PFSK-1 (cell line): Measurements from ENCODE around the gene TBC1D22B.
A peak's percentile ranks its signal among the peaks of the same experiment; 100 is the strongest.

Experiments
- FOXP2 ChIP-seq: optimal IDR thresholded peaks from 2 replicates; pipeline ENCODE3; 2011; ENCODE audit warnings: borderline replicate concordance, control low read depth, inconsistent platforms; ENCODE audit not compliant: insufficient read depth; ENCODE audit errors: extremely low read length, extremely low read depth
- POLR2AphosphoS5 ChIP-seq: IDR thresholded peaks from 2 replicates; pipeline ENCODE4 v1.6.1; 2012; ENCODE audit warnings: low read depth, mild to moderate bottlenecking, control low read depth, low read length, moderate library complexity
- SIN3A ChIP-seq: IDR thresholded peaks from 2 replicates; pipeline ENCODE4 v1.6.1; 2012; ENCODE audit warnings: mild to moderate bottlenecking, low read length, moderate library complexity, borderline replicate concordance; ENCODE audit not compliant: insufficient read depth

GRCh38 chr6:37239950-37240713 lies 17.4 kb upstream of the TBC1D22B start:
- TF ChIP-seq FOXP2, result no peak
- peak; percentile 39; the same call in 1 of the 2 replicates for TF ChIP-seq POLR2AphosphoS5
- no peak for TF ChIP-seq SIN3A
